ENCODE data around the gene CCDC30.
"Not testable (repeated sequence)": the region's sequence is repeated elsewhere in the genome, so short reads cannot be mapped to it uniquely, and the experiment has no call there.

The CCDC30 gene

DNA sequence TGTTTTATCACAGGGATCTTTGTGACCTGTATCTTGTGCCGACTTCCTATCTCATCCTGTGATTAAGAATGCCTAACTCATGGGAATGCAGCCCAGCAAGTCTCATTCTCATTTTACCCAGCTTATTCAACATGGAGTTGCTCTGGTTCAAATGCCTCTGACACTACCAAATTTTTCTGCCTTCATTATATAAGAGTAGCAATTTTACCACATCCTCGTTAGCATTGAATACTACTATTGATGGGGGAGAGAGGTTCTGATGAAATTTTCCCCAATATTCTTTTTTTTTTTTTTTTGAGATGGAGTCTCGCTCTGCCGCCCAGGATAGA, 150.7 kb downstream of the CCDC30 start:
- Histone ChIP-seq H3K27ac (ENCODE audit: insufficient read depth, low read length, poor library complexity, severe bottlenecking) (no peak overlapping the region), H3K4me1 (ENCODE audit: control insufficient read depth, insufficient read depth, low read length, poor library complexity, severe bottlenecking) (no peaks in the 10 kb centered on the region), H3K27me3 (replicated peaks; ENCODE audit: control insufficient read depth, insufficient read depth, low read length, poor library complexity, severe bottlenecking) (no peaks in the 10 kb centered on the region), H3K9me3 (ENCODE audit: control insufficient read depth, low read length) (no peaks in the 10 kb centered on the region), H3K36me3 (ENCODE audit: control insufficient read depth, insufficient read depth, low read length) (no peaks in the 10 kb centered on the region), H3K4me3 (ENCODE audit: insufficient read depth, low read depth, low read length, poor library complexity, severe bottlenecking) (no peak overlapping the region)
- no peak for DNase-seq

- no peaks in the 10 kb centered on the region for H3K9me3 ChIP-seq (ENCODE audit: control insufficient read depth, low read length)
- H3K4me3 ChIP-seq (ENCODE audit: insufficient read depth, low read depth, low read length, poor library complexity, severe bottlenecking), result no peak overlapping the region
- H3K27me3 ChIP-seq (replicated peaks; ENCODE audit: control insufficient read depth, insufficient read depth, low read length, poor library complexity, severe bottlenecking), result no peaks in the 10 kb centered on the region
- no peak overlapping the region for H3K27ac ChIP-seq (ENCODE audit: insufficient read depth, low read length, poor library complexity, severe bottlenecking)
- no peaks in the 10 kb centered on the region for H3K36me3 ChIP-seq (ENCODE audit: control insufficient read depth, insufficient read depth, low read length)
- DNase-seq, result no peak
- H3K4me1 ChIP-seq (ENCODE audit: control insufficient read depth, insufficient read depth, low read length, poor library complexity, severe bottlenecking), result no peaks in the 10 kb centered on the region
Measured at GRCh38 chr1:42618866-42619265, 155.8 kb downstream of the CCDC30 start.

- no peaks in the 10 kb centered on the region for H3K9me3 ChIP-seq (ENCODE audit: control insufficient read depth, low read length)
- no peak for DNase-seq
- no peaks in the 10 kb centered on the region for H3K36me3 ChIP-seq (ENCODE audit: control insufficient read depth, insufficient read depth, low read length)
- H3K27me3 ChIP-seq (replicated peaks; ENCODE audit: control insufficient read depth, insufficient read depth, low read length, poor library complexity, severe bottlenecking), result no peaks in the 10 kb centered on the region
- no peak overlapping the region for H3K27ac ChIP-seq (ENCODE audit: insufficient read depth, low read length, poor library complexity, severe bottlenecking)
- H3K4me3 ChIP-seq (ENCODE audit: insufficient read depth, low read depth, low read length, poor library complexity, severe bottlenecking), result no peak overlapping the region
- H3K4me1 ChIP-seq (ENCODE audit: control insufficient read depth, insufficient read depth, low read length, poor library complexity, severe bottlenecking), result no peaks in the 10 kb centered on the region
Measured at GRCh38 chr1:42620307-42620706, 157.2 kb downstream of the CCDC30 start.

DNA sequence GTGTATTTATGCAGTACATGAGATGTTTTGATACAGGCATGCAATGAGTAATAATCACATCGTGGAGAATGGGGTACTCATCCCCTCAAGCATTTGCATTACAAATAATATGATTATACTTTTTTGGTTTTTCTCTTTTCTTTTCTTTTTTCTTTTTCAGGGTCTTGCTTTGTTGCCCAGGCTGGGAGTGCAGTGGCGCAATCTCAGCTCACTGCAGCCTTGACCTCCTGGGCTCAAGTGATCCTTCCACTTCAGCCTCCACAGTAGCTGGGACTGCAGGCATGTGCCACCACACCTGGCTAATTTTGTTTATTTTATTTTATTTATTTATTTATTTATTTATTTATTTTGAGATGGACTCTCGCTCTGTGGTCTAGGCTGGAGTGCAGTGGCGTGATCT, 158.1 kb downstream of the CCDC30 start:
- H3K36me3 ChIP-seq (ENCODE audit: control insufficient read depth, insufficient read depth, low read length); H3K9me3 ChIP-seq (ENCODE audit: control insufficient read depth, low read length); H3K27ac ChIP-seq (ENCODE audit: insufficient read depth, low read length, poor library complexity, severe bottlenecking); H3K4me3 ChIP-seq (ENCODE audit: insufficient read depth, low read depth, low read length, poor library complexity, severe bottlenecking); H3K27me3 ChIP-seq (replicated peaks; ENCODE audit: control insufficient read depth, insufficient read depth, low read length, poor library complexity, severe bottlenecking); H3K4me1 ChIP-seq (ENCODE audit: control insufficient read depth, insufficient read depth, low read length, poor library complexity, severe bottlenecking); DNase-seq: not testable (repeated sequence)

- H3K9me3 ChIP-seq (ENCODE audit: control insufficient read depth, low read length); DNase-seq; H3K4me3 ChIP-seq (ENCODE audit: insufficient read depth, low read depth, low read length, poor library complexity, severe bottlenecking); H3K4me1 ChIP-seq (ENCODE audit: control insufficient read depth, insufficient read depth, low read length, poor library complexity, severe bottlenecking); H3K27me3 ChIP-seq (replicated peaks; ENCODE audit: control insufficient read depth, insufficient read depth, low read length, poor library complexity, severe bottlenecking); H3K36me3 ChIP-seq (ENCODE audit: control insufficient read depth, insufficient read depth, low read length); H3K27ac ChIP-seq (ENCODE audit: insufficient read depth, low read length, poor library complexity, severe bottlenecking): not testable (repeated sequence)
Measured at GRCh38 chr1:42627205-42627604, 164.1 kb downstream of the CCDC30 start.

DNA sequence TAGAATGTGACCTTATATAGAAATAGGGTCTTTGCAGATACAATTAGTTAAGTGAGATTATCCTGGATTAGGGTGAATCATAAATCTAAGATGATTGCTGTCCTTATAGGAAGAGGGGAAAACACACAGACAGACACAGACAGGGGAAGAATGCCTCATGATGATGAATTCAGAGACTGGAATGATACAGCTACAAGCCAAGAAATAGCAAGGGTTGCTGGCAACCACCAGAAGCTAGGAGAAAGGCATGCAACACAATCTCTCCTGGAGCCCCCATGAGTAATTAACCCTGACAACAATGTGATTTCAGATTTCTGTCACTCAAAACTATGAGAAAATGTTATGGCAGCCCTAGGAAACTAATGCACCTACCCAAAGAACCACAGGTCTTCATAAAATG, 176.0 kb downstream of the CCDC30 start:
- H3K4me1 ChIP-seq (ENCODE audit: control insufficient read depth, insufficient read depth, low read length, poor library complexity, severe bottlenecking), result no peaks in the 10 kb centered on the region
- H3K27ac ChIP-seq (ENCODE audit: insufficient read depth, low read length, poor library complexity, severe bottlenecking), result no peak overlapping the region
- no peak for DNase-seq
- H3K9me3 ChIP-seq (ENCODE audit: control insufficient read depth, low read length), result no peaks in the 10 kb centered on the region
- H3K4me3 ChIP-seq (ENCODE audit: insufficient read depth, low read depth, low read length, poor library complexity, severe bottlenecking), result no peak overlapping the region
- no peaks in the 10 kb centered on the region for H3K36me3 ChIP-seq (ENCODE audit: control insufficient read depth, insufficient read depth, low read length)
- H3K27me3 ChIP-seq (replicated peaks; ENCODE audit: control insufficient read depth, insufficient read depth, low read length, poor library complexity, severe bottlenecking), result no peaks in the 10 kb centered on the region

GRCh38 chr1:42646056-42646455, 183.0 kb downstream of the CCDC30 start:
- H3K4me3 ChIP-seq (ENCODE audit: insufficient read depth, low read depth, low read length, poor library complexity, severe bottlenecking), result no peak overlapping the region
- H3K36me3 ChIP-seq (ENCODE audit: control insufficient read depth, insufficient read depth, low read length), result no peaks in the 10 kb centered on the region
- H3K27me3 ChIP-seq (replicated peaks; ENCODE audit: control insufficient read depth, insufficient read depth, low read length, poor library complexity, severe bottlenecking), result no peaks in the 10 kb centered on the region
- no peaks in the 10 kb centered on the region for H3K9me3 ChIP-seq (ENCODE audit: control insufficient read depth, low read length)
- no peak overlapping the region for H3K27ac ChIP-seq (ENCODE audit: insufficient read depth, low read length, poor library complexity, severe bottlenecking)
- DNase-seq, result no peak
- no peaks in the 10 kb centered on the region for H3K4me1 ChIP-seq (ENCODE audit: control insufficient read depth, insufficient read depth, low read length, poor library complexity, severe bottlenecking)

DNA sequence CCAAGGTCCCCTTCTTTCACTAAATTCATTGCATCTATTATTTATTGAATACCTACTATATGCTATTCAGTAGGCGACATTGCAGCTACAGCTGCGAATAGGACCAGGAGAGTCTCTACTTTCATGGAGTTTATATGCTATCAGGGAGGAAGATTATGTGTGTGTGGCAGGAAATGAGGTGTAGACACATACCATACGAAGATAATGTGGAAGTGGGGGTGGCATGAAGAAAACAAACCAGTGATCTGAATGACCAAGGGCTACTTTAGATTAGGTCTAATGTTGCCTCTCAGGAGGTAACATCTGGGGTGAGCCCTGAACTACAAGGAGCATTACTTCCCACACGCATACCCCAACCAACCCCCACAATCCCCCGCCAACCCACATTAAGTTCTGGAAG, 194.1 kb downstream of the CCDC30 start:
- Histone ChIP-seq H3K4me1 (ENCODE audit: control insufficient read depth, insufficient read depth, low read length, poor library complexity, severe bottlenecking) (peaks cover 18% of the 10 kb centered on the region), H3K36me3 (ENCODE audit: control insufficient read depth, insufficient read depth, low read length) (no peaks in the 10 kb centered on the region), H3K9me3 (ENCODE audit: control insufficient read depth, low read length) (no peaks in the 10 kb centered on the region), H3K27me3 (replicated peaks; ENCODE audit: control insufficient read depth, insufficient read depth, low read length, poor library complexity, severe bottlenecking) (no peaks in the 10 kb centered on the region), H3K27ac (ENCODE audit: insufficient read depth, low read length, poor library complexity, severe bottlenecking) (peak overlapping the region; percentile 41), H3K4me3 (ENCODE audit: insufficient read depth, low read depth, low read length, poor library complexity, severe bottlenecking) (no peak overlapping the region)
- no peak for DNase-seq

DNA sequence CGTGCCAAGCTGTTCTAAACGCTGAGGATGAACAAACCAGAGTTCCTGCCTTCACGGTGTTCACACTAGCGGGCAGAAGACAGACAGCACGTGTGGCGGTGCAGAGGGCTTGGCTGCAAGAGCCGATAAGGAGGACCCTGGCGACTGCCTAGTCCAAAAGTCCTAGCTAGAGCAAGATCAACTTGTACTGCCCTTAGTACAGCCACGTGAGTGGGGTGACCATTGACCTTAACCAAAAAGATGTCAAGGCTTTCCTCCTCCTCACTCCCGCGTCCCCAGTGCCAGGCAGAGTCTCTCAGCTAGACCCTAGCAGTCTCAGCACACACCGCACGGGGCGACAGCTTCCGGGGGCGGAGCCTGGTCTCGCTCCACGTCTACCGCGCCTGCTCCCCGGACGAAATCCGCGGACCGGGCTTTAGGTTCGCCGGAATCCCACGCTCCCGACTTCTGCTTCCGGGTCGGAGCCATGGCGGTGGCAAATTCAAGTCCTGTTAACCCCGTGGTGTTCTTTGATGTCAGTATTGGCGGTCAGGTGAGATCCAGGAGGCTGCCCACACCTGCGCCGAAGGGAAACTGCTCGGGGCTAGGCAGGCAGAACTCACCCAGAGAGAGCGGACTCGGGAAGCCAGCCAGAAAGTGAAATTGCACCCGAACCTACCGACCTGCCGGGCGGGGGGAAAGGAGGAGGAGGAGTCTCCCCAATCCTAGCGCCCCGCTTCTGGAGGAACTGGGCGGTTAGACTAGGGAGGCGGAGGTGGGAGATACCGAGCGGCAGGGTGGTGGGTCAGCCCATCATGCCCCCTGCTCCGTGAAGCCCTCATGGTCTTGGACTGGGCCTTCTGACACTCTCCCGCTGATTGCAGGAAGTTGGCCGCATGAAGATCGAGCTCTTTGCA, 195.1 kb downstream of the CCDC30 start, which contains the start of gene PPIH:
Gene PPIH (plus strand): TSS at position 443 of the 896 bp plus-strand sequence. CDS start 24 bp downstream, at position 467.
- peaks cover 18% of the 10 kb centered on the region for H3K4me1 ChIP-seq (ENCODE audit: control insufficient read depth, insufficient read depth, low read length, poor library complexity, severe bottlenecking)
- H3K27me3 ChIP-seq (replicated peaks; ENCODE audit: control insufficient read depth, insufficient read depth, low read length, poor library complexity, severe bottlenecking), result no peaks in the 10 kb centered on the region
- no peaks in the 10 kb centered on the region for H3K36me3 ChIP-seq (ENCODE audit: control insufficient read depth, insufficient read depth, low read length)
- H3K9me3 ChIP-seq (ENCODE audit: control insufficient read depth, low read length), result no peaks in the 10 kb centered on the region
- H3K27ac ChIP-seq (ENCODE audit: insufficient read depth, low read length, poor library complexity, severe bottlenecking), result peak within 1 kb of the TSS; percentile 74
- DNase-seq, result peak; percentile 85 to 92 (median 90)
- peak within 1 kb of the TSS; percentile 64 for H3K4me3 ChIP-seq (ENCODE audit: insufficient read depth, low read depth, low read length, poor library complexity, severe bottlenecking)

- Histone ChIP-seq H3K27ac (ENCODE audit: insufficient read depth, low read length, poor library complexity, severe bottlenecking) (peak overlapping the region; percentile 74), H3K27me3 (replicated peaks; ENCODE audit: control insufficient read depth, insufficient read depth, low read length, poor library complexity, severe bottlenecking) (no peaks in the 10 kb centered on the region), H3K36me3 (ENCODE audit: control insufficient read depth, insufficient read depth, low read length) (peaks cover 3% of the 10 kb centered on the region), H3K4me1 (ENCODE audit: control insufficient read depth, insufficient read depth, low read length, poor library complexity, severe bottlenecking) (peaks cover 18% of the 10 kb centered on the region), H3K9me3 (ENCODE audit: control insufficient read depth, low read length) (no peaks in the 10 kb centered on the region), H3K4me3 (ENCODE audit: insufficient read depth, low read depth, low read length, poor library complexity, severe bottlenecking) (peak overlapping the region; percentile 64)
- DNase-seq, result no peak
Measured at GRCh38 chr1:42658877-42659337, 195.8 kb downstream of the CCDC30 start.

Measured in effector memory CD4-positive, alpha-beta T cell (primary cell).